Adrenal gland (tissue), 12 donors: ENCODE measurements around the gene PIEZO2. TPM values are rescaled to one million over a fixed set of nuclear protein-coding genes. Genes with fewer than 3 reads are reported as not detected.

ENCODE experiments used
- DNase-seq, 7 donors: peaks; one replicate each; pipeline ENCODE4 v3.0.0-alpha.2; 2019 to 2020
- H3K27ac ChIP-seq, 5 donors: fragments of 200-600 bp; sonication (generic) in 4 of 5; 1 replicate in 3 of 5; 2 replicates in 2 of 5; pipeline versions ENCODE4 v1.5.1 to v1.8.0; 2016 to 2020; ENCODE audit warnings: mild to moderate bottlenecking in 1 of 5
- H3K27me3 ChIP-seq: fragments of 200-600 bp; 2 replicates; pipeline ENCODE4 v1.8.0; 2021
- H3K36me3 ChIP-seq, 2 donors: fragments of 200-600 bp; replicated peaks in 1 of 2; 1 replicate in 1 of 2; 2 replicates in 1 of 2; pipeline versions ENCODE4 v1.5.1 to v1.8.0; 2018 to 2022
- H3K4me1 ChIP-seq, 2 donors: fragments of 200-600 bp; replicated peaks in 1 of 2; 1 replicate in 1 of 2; 2 replicates in 1 of 2; pipeline versions ENCODE4 v1.5.1 to v1.8.0; 2018 to 2021
- H3K4me3 ChIP-seq, 4 donors: fragments of 200-600 bp; sonication (generic) in 3 of 4; one replicate each; pipeline ENCODE4 v1.5.1; 2016 to 2018
- H3K9me3 ChIP-seq, 3 donors: fragments of 200-600 bp; sonication (generic) in 1 of 3; replicated peaks in 1 of 3; 1 replicate in 2 of 3; 2 replicates in 1 of 3; pipeline versions ENCODE4 v1.5.1 to v1.8.0; 2016 to 2021
- POLR2A ChIP-seq, 2 donors: fragments of 450-650 bp; IDR thresholded peaks; one replicate each; pipeline ENCODE4 v1.6.1; 2017; ENCODE audit warnings: antibody characterized with exemption in 2 of 2, mild to moderate bottlenecking in 2 of 2, moderate library complexity in 1 of 2
- WGBS, 4 donors: extraction: QIAGEN DNeasy Blood & Tissue Kit in 2 of 4; methylation state at CpG; one replicate each; pipeline versions ENCODE4 v1.1.5 to v1.1.7; 2013 to 2017; 5-methylcytosine and 5-hydroxymethylcytosine counted together
- intact Hi-C, 2 donors: fragments of 100-400 bp; cut with DNase I; formaldehyde crosslinking; loops; one replicate each; pipeline versions ENCODE4 v1.14.1 to v1.15.0; 2022 to 2023
- polyA plus RNA-seq, 3 donors: library from polyadenylated mRNA; stranded (reverse); fragments of 200-250 nt in 2 of 3; fragments of 350-450 nt in 1 of 3; fragmentation: Illumina TruSeq in 1 of 3; extraction: RNeasy Lipid Tissue Mini Kit (QIAGEN cat#74804) in 1 of 3; gene quantifications; one replicate each; pipeline ENCODE4 v1.2.3, GENCODE V29; 2013 to 2014
- total RNA-seq, 9 donors: library from RNA; depleted of rRNA in 4 of 9; stranded (reverse); fragments of >200 nt in 4 of 9; fragments of 120-200 nt in 1 of 9; fragmentation: NEBNext Ultra II Directional in 1 of 9; extraction: Animal tissue kit (Norgen Biotek cat#: 25700) in 1 of 9; gene quantifications; one replicate each; pipeline versions ENCODE4 v1.1.0 to v1.2.4, GENCODE V29; 2013 to 2023
- TF ChIP-seq, protein P1 (sequence below), 6 experiments: fragments of 450-650 bp in 4 of 6; fragments of 200-600 bp in 2 of 6; sonication (generic) in 1 of 6; IDR thresholded peaks; 1 replicate in 5 of 6; 2 replicates in 1 of 6; pipeline versions ENCODE4 v1.5.1 to v1.8.0; 2016 to 2021; ENCODE audit warnings: antibody characterized with exemption in 6 of 6, mild to moderate bottlenecking in 2 of 6, moderate library complexity in 1 of 6
- donor health status: healthy with polysubstance abuse.
- donor health status: Bipolar disorder and iron deficiency.
- donor health status: DM: yes; HTN: yes; CAD: no.
- donor health status: DM: no; HTN: no; CAD: no.
- donor health status: DM: no; HTN: no; CAD: no.
- donor health status: DM: yes; HTN: yes; CAD: no.

Gene PIEZO2
- total and polyA plus RNA-seq, 12 donors = 0.88 to 18.0 (median 2.6) TPM

DNA sequence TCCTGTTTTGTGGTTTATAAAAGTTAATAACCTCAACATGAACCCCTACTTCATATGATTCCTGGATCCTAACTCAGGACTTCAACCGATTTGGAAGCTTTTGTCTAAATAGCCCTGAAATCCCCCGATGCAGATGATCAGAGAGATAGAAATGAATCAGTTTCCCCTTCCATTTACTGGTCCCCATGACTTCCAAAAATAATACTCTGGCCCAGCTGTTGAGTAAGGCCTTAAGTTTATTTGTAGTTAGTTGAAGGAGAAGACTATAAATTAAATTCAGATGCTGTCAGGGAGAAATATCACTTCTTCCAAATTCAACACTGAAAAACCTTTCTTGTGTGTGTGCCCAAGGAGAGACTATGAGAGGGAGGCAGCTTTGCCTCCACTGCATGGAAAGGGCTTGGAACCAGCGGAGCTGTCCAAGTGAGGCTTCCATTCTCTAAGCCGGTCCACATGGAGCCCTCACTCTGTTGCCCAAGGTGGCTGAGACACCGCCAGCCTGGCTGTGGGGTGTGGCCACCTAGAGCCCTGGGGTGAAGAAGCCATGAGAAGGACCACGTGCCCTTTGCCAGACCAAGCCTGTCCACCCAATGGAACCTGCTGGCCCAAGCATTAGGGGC, 53.6 kb downstream of the PIEZO2 start:
- 65 to 76% (median 68%) methylated on average over 3 to 6 of the region's 6 CpGs for WGBS, 4 donors
- H3K9me3 ChIP-seq = no peaks in the 10 kb centered on the region
- peak overlapping the region in 2 of 5 donors; percentile 12 to 56 for H3K27ac ChIP-seq
- TF ChIP-seq, protein P1, sequence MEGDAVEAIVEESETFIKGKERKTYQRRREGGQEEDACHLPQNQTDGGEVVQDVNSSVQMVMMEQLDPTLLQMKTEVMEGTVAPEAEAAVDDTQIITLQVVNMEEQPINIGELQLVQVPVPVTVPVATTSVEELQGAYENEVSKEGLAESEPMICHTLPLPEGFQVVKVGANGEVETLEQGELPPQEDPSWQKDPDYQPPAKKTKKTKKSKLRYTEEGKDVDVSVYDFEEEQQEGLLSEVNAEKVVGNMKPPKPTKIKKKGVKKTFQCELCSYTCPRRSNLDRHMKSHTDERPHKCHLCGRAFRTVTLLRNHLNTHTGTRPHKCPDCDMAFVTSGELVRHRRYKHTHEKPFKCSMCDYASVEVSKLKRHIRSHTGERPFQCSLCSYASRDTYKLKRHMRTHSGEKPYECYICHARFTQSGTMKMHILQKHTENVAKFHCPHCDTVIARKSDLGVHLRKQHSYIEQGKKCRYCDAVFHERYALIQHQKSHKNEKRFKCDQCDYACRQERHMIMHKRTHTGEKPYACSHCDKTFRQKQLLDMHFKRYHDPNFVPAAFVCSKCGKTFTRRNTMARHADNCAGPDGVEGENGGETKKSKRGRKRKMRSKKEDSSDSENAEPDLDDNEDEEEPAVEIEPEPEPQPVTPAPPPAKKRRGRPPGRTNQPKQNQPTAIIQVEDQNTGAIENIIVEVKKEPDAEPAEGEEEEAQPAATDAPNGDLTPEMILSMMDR (IDR thresholded peaks at IDR 0.05) = no peak
- no peak for TF ChIP-seq POLR2A (IDR thresholded peaks at IDR 0.05)
- intact Hi-C loops = no loop called here
- DNase-seq = no peak
- H3K4me3 ChIP-seq = no peak overlapping the region
- H3K36me3 ChIP-seq = no peaks in the 10 kb centered on the region
- H3K4me1 ChIP-seq = no peaks in the 10 kb centered on the region
- no peaks in the 10 kb centered on the region for H3K27me3 ChIP-seq

DNA sequence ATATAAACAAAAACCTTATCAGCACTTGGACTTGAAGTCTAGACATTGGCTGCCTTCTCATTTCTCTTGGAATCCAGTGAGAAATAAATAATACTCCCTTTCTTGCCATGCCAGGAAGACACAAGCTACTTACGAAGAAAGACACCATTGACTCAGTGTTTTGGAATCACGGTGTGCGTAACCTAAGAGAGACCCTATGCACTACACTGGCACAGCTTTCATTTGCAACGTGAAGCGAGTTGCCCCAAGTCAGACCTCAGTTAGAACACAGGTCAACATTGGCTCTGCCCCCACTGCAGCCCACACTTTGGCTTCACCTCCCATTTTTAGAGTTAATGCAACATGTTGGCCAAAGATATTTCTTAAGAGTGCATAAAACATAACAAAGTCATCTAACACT, 54.2 kb downstream of the PIEZO2 start:
- no peak for DNase-seq
- Histone ChIP-seq H3K27me3 (no peaks in the 10 kb centered on the region), H3K9me3 (no peaks in the 10 kb centered on the region), H3K27ac (no peak overlapping the region), H3K4me1 (no peaks in the 10 kb centered on the region), H3K36me3 (no peaks in the 10 kb centered on the region), H3K4me3 (no peak overlapping the region)
- TF ChIP-seq, protein P1 (IDR thresholded peaks at IDR 0.05) = no peak
- no peak for TF ChIP-seq POLR2A (IDR thresholded peaks at IDR 0.05)
- intact Hi-C loops = no loop called here
- 77 to 90% (median 82%) methylated on average over 5 of the region's 5 CpGs for WGBS, 4 donors

DNA sequence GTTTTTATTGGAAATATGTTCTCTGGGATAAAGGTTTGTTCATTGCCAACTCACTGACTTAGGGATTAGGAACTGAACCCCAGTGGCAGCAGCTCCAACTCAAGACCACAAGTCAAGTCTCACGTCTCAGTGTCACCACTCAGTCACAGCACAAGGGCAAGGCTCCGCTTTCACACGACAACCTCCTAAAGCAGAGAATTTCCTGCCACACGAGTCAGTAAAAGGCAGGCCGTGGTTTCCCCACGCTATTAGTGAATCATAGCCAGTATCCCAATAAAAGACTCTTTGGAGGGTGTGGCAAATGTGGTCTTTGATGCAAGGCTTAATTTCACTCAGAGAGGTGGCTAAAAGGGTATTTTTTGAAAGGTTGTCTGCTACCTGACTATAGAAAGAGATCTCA, 57.6 kb downstream of the PIEZO2 start:
- Histone ChIP-seq H3K9me3 (no peaks in the 10 kb centered on the region), H3K27me3 (no peaks in the 10 kb centered on the region), H3K4me1 (no peaks in the 10 kb centered on the region), H3K27ac (no peak overlapping the region), H3K4me3 (no peak overlapping the region), H3K36me3 (no peaks in the 10 kb centered on the region)
- intact Hi-C loops = no loop called here
- 73 to 84% (median 77%) methylated on average over 6 of the region's 6 CpGs for WGBS, 4 donors
- TF ChIP-seq POLR2A (IDR thresholded peaks at IDR 0.05) = no peak
- TF ChIP-seq, protein P1 (IDR thresholded peaks at IDR 0.05) = no peak
- no peak for DNase-seq

DNA sequence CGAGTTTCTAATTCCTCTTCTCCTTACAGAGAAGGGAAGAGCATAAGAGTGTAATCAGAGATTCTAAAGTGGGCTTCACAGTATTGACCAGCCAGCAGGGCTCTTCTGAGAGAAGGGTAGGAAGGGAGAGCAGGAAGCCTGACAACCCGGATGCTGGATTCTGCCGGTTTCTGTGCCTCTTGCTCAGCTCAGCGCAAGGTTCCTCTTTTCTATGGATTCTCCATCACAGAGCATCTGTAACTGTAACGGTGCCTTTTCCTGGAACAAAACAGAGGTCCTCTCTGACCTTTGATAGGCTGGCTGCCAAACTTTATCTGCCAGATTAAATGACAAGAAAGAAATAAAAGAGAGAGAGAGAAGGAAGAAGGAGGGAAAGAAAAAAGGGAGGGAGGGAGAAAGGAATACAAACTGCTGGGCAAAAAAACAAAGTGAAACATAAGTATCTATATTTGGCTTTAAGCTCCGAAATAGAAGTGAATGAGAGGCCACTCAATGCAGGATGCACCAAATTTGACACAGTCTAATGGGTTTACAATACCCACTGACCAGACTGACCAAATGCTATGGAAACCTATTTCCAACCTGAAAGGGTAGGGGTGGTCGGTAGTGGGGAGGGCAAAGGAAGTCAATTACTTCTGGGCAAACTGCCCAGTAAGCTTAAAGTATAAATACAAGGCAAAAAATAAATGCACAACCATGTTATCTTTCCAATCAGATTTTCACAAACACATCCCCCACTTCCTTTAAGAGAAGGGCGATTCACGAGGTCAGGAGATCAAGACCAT, 59.2 kb downstream of the PIEZO2 start:
- Histone ChIP-seq H3K4me3 (no peak overlapping the region), H3K27me3 (no peaks in the 10 kb centered on the region), H3K36me3 (no peaks in the 10 kb centered on the region), H3K9me3 (no peaks in the 10 kb centered on the region), H3K27ac (no peak overlapping the region), H3K4me1 (no peaks in the 10 kb centered on the region)
- 38 to 44% (median 41%) methylated on average over 9 of the region's 9 CpGs for WGBS, 4 donors
- DNase-seq = no peak
- TF ChIP-seq, protein P1 (IDR thresholded peaks at IDR 0.05) = no peak
- TF ChIP-seq POLR2A (IDR thresholded peaks at IDR 0.05) = no peak
- intact Hi-C loops = no loop called here
